DND-41 (cell line): ENCODE results near the gene ZIC5.

Source experiments
- ATAC-seq: fragments of 200-7000 bp; cut with Tn5 transposase; 3 replicates; pipeline ENCODE4 v1.9.1; 2021; ENCODE audit warnings: low read depth; ENCODE audit not compliant: insufficient read depth
- DNase-seq: peaks from one replicate; pipeline ENCODE4 v3.0.0-alpha.2; 2020
- H2AFZ ChIP-seq: 2 replicates; pipeline ENCODE4 v1.6.0; 2012; ENCODE audit warnings: low read depth, low read length
- H3K27ac ChIP-seq: 2 replicates; pipeline ENCODE4 v1.5.1; 2012; ENCODE audit warnings: low read length, inconsistent platforms
- H3K27me3 ChIP-seq: fragments of 200-600 bp; sonication (generic); 2 replicates; pipeline ENCODE4 v1.6.0; 2012; ENCODE audit warnings: low read length, mild to moderate bottlenecking, inconsistent platforms; ENCODE audit not compliant: insufficient read depth, poor library complexity
- H3K36me3 ChIP-seq: 2 replicates; pipeline ENCODE4 v1.5.1; 2012; ENCODE audit warnings: low read length, inconsistent platforms; ENCODE audit not compliant: insufficient read depth
- H3K4me1 ChIP-seq: 2 replicates; pipeline ENCODE4 v1.5.1; 2012; ENCODE audit warnings: mild to moderate bottlenecking, low read length; ENCODE audit not compliant: insufficient read depth
- H3K4me2 ChIP-seq: 2 replicates; pipeline ENCODE4 v1.6.0; 2012; ENCODE audit warnings: mild to moderate bottlenecking, moderate library complexity, low read length, inconsistent platforms; ENCODE audit not compliant: insufficient read depth
- H3K4me3 ChIP-seq, 2 experiments: fragments of 200-600 bp in 1 of 2; shearing (Covaris generic) in 1 of 2; 2 replicates each; pipeline ENCODE4 v1.5.1; 2012 to 2016; ENCODE audit warnings: inconsistent platforms in 2 of 2, low read length in 2 of 2, mild to moderate bottlenecking in 2 of 2, low read depth in 1 of 2, moderate library complexity in 1 of 2
- H3K79me2 ChIP-seq: 2 replicates; pipeline ENCODE4 v1.6.0; 2012; ENCODE audit warnings: low read length, inconsistent platforms; ENCODE audit not compliant: insufficient read depth
- H3K9ac ChIP-seq: 2 replicates; pipeline ENCODE4 v1.6.0; 2012; ENCODE audit warnings: low read depth, mild to moderate bottlenecking, inconsistent platforms, low read length, moderate library complexity
- H3K9me3 ChIP-seq: 2 replicates; pipeline ENCODE4 v1.5.1; 2012; ENCODE audit warnings: low read length, moderate library complexity, mild to moderate bottlenecking, inconsistent platforms; ENCODE audit not compliant: insufficient read depth, severe bottlenecking
- H4K20me1 ChIP-seq: 2 replicates; pipeline ENCODE4 v1.6.0; 2012; ENCODE audit warnings: low read length; ENCODE audit not compliant: insufficient read depth
- EZH2 ChIP-seq: IDR thresholded peaks from 3 replicates; pipeline ENCODE4 v1.6.1; 2012; ENCODE audit warnings: borderline replicate concordance, low read depth, mild to moderate bottlenecking, moderate library complexity, low read length, inconsistent platforms; ENCODE audit not compliant: severe bottlenecking
- TF ChIP-seq, protein P1 (sequence below): IDR thresholded peaks from 2 replicates; pipeline ENCODE4 v1.5.1; 2012; ENCODE audit warnings: borderline replicate concordance, low read length, moderate library complexity, mild to moderate bottlenecking; ENCODE audit not compliant: poor library complexity, severe bottlenecking; ENCODE audit errors: extremely low read depth

ZIC5 gene

DNA sequence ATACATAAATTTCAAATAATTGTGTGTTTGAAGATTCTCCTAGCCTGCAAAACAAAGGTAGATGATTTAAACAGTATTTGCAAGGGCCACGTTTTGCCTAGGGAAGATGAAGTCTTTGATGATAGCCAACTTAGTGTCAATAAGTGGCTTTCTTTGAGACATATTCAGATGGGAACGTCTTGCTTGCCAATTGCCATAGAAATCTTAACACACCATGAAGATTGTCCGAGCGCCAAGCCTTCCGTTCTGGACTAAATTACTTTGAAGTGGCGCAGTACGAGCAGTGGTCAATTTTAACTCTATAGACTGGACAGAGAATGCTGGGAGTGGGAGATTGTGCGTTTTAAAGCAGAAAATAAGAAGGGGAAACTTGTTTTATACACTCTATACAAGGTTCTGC, 9.9 kb downstream of the ZIC5 start:
- no peak overlapping the region for H3K4me2 ChIP-seq

DNA sequence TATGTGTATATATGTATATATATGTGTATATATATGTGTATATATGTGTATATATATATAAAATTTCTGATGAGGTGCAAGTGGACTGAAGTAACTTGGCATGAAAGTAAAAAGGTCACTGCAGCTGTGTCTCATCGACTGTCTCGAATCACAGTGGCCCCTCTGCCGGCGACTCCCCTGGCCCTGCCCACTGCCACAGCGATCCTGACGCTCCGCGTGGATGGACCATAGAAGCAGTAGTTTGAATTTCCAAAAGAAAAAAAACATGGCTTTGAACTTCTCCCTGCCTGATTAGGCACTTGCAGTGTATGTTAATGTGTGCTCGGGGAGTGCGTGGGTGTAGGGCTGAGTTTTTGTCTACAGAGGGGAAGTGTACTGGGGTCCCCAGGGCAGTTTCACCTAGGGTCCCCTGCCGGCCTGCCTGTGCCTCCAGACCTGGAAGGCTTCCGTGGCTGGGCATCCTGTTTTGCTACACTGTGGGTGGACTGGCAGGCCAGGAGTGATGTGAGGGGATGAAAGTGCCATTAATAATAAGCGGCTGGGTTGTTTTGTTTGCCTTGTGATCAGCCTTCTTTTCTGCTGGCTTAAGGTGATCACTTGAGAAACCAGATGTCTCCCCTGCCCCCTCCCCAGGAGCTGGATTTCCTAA, 10.8 kb downstream of the ZIC5 start:
- Histone ChIP-seq H3K4me1 (no peaks in the 10 kb centered on the region), H2AFZ (no peak overlapping the region), H3K36me3 (peaks cover 4% of the 10 kb centered on the region; the same call in 1 of the 2 replicates), H3K9ac (no peak overlapping the region), H3K4me2 (no peak overlapping the region), H3K79me2 (no peaks in the 10 kb centered on the region), H3K27me3 (no peaks in the 10 kb centered on the region), H4K20me1 (no peaks in the 10 kb centered on the region), H3K9me3 (no peaks in the 10 kb centered on the region), H3K4me3 (no peak overlapping the region), H3K27ac (no peak overlapping the region)
- DNase-seq (no peak), ATAC-seq (no peak)
- TF ChIP-seq, protein P1, sequence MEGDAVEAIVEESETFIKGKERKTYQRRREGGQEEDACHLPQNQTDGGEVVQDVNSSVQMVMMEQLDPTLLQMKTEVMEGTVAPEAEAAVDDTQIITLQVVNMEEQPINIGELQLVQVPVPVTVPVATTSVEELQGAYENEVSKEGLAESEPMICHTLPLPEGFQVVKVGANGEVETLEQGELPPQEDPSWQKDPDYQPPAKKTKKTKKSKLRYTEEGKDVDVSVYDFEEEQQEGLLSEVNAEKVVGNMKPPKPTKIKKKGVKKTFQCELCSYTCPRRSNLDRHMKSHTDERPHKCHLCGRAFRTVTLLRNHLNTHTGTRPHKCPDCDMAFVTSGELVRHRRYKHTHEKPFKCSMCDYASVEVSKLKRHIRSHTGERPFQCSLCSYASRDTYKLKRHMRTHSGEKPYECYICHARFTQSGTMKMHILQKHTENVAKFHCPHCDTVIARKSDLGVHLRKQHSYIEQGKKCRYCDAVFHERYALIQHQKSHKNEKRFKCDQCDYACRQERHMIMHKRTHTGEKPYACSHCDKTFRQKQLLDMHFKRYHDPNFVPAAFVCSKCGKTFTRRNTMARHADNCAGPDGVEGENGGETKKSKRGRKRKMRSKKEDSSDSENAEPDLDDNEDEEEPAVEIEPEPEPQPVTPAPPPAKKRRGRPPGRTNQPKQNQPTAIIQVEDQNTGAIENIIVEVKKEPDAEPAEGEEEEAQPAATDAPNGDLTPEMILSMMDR, result no peak
- TF ChIP-seq EZH2, result no peak

More for the DNA sequence above, 9.9 kb downstream of the ZIC5 start:
- Histone ChIP-seq H3K9me3 (no peaks in the 10 kb centered on the region), H3K79me2 (no peaks in the 10 kb centered on the region), H2AFZ (no peak overlapping the region), H4K20me1 (no peaks in the 10 kb centered on the region), H3K9ac (no peak overlapping the region), H3K27ac (no peak overlapping the region), H3K4me3 (no peak overlapping the region), H3K36me3 (peaks cover 4% of the 10 kb centered on the region; the same call in 1 of the 2 replicates), H3K4me1 (no peaks in the 10 kb centered on the region), H3K27me3 (no peaks in the 10 kb centered on the region)
- DNase-seq, result no peak
- ATAC-seq, result no peak
- TF ChIP-seq EZH2, result no peak
- TF ChIP-seq, protein P1, result no peak

DNA sequence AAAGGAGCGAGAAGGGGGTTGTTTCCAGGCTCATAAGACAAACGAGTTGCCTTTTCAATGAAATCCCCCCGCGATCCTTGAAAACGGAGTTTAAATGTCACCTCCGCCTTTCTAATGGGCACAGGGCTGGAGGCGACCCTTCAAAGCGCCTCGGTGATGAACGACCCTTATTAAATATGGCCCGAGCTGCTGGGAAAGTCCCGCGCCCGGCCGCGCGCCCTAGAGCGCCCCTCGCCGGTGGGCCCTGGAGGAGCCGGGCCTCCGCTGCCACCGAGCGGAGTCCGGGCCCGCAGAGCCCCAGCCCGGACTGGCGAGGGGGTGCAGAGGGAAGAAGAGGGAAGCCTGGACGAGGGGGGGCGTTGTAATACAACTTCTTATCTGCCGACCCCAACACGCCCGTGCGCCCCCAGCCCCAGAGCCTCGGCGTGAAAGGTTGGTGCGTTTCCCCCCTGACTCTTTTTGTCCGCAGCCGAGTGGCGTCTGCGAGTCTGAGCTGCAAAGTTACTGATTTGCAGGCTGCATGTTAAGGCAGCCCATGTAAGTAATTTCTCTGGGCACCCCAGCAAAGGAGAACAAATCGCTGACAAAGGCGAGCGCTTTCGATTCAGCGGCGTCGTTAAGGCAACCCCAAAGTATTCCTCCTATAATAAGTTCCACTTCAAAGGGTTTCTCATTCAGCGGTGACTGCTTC, 11.9 kb downstream of the ZIC5 start:
- H3K9ac ChIP-seq, result no peak overlapping the region

DNA sequence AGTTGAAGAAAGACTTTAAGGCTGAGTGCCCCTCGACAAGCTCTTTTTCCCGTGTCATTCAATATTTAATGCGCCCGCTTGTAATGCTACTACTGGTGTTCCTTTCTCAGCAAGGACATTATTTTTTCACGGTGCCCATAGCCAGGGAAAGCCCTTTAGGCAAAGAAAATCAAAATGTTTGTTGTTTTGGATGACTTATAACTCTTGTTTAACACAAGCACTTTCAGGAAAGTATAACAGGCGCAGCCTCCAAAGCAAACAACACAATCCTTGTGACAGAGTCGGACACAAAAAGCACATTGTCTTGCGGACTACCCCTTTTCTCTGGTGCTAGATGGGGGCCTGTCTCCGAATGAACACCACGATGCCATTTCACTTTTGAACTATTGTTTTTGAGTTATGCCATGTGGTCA, 12.4 kb downstream of the ZIC5 start:
- no peaks in the 10 kb centered on the region for H4K20me1 ChIP-seq
- TF ChIP-seq, protein P1, result no peak
- no peak for TF ChIP-seq EZH2
- H3K36me3 ChIP-seq, result no peaks in the 10 kb centered on the region
- no peak overlapping the region for H3K4me3 ChIP-seq
- peaks cover 3% of the 10 kb centered on the region for H3K27me3 ChIP-seq
- ATAC-seq (no peak), DNase-seq (no peak)
- no peak overlapping the region for H3K4me2 ChIP-seq
- no peaks in the 10 kb centered on the region for H3K9me3 ChIP-seq
- no peak overlapping the region for H2AFZ ChIP-seq
- no peak overlapping the region for H3K9ac ChIP-seq
- H3K27ac ChIP-seq, result no peak overlapping the region
- no peaks in the 10 kb centered on the region for H3K79me2 ChIP-seq
- no peaks in the 10 kb centered on the region for H3K4me1 ChIP-seq

More for the DNA sequence above, 11.9 kb downstream of the ZIC5 start:
- no peaks in the 10 kb centered on the region for H3K36me3 ChIP-seq
- peaks cover 3% of the 10 kb centered on the region for H3K27me3 ChIP-seq
- H3K4me3 ChIP-seq, result no peak overlapping the region
- H2AFZ ChIP-seq, result no peak overlapping the region
- no peaks in the 10 kb centered on the region for H3K9me3 ChIP-seq
- no peak overlapping the region for H3K4me2 ChIP-seq
- H3K27ac ChIP-seq, result no peak overlapping the region
- H4K20me1 ChIP-seq, result no peaks in the 10 kb centered on the region
- H3K79me2 ChIP-seq, result no peaks in the 10 kb centered on the region
- no peaks in the 10 kb centered on the region for H3K4me1 ChIP-seq
- DNase-seq, result no peak
- no peak for ATAC-seq
- no peak for TF ChIP-seq EZH2
